HG02571 (cell line): Measurements from ENCODE around the gene ZNF518A.

Experiments
- ATAC-seq: cut with Tn5 transposase; IDR thresholded peaks from one replicate; pipeline ENCODE4 v1.9.1; 2021; ENCODE audit warnings: mild to moderate bottlenecking, moderate library complexity; ENCODE audit not compliant: unreplicated experiment

The ZNF518A gene, protein sequence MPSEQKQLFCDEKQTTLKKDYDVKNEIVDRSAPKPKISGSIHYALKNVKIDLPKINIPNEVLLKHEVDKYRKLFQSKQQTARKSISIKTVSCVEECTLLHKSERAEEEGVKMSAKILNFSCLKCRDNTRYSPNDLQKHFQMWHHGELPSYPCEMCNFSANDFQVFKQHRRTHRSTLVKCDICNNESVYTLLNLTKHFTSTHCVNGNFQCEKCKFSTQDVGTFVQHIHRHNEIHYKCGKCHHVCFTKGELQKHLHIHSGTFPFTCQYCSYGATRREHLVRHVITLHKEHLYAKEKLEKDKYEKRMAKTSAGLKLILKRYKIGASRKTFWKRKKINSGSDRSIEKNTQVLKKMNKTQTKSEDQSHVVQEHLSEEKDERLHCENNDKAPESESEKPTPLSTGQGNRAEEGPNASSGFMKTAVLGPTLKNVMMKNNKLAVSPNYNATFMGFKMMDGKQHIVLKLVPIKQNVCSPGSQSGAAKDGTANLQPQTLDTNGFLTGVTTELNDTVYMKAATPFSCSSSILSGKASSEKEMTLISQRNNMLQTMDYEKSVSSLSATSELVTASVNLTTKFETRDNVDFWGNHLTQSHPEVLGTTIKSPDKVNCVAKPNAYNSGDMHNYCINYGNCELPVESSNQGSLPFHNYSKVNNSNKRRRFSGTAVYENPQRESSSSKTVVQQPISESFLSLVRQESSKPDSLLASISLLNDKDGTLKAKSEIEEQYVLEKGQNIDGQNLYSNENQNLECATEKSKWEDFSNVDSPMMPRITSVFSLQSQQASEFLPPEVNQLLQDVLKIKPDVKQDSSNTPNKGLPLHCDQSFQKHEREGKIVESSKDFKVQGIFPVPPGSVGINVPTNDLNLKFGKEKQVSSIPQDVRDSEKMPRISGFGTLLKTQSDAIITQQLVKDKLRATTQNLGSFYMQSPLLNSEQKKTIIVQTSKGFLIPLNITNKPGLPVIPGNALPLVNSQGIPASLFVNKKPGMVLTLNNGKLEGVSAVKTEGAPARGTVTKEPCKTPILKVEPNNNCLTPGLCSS (N-terminal part only)

DNA sequence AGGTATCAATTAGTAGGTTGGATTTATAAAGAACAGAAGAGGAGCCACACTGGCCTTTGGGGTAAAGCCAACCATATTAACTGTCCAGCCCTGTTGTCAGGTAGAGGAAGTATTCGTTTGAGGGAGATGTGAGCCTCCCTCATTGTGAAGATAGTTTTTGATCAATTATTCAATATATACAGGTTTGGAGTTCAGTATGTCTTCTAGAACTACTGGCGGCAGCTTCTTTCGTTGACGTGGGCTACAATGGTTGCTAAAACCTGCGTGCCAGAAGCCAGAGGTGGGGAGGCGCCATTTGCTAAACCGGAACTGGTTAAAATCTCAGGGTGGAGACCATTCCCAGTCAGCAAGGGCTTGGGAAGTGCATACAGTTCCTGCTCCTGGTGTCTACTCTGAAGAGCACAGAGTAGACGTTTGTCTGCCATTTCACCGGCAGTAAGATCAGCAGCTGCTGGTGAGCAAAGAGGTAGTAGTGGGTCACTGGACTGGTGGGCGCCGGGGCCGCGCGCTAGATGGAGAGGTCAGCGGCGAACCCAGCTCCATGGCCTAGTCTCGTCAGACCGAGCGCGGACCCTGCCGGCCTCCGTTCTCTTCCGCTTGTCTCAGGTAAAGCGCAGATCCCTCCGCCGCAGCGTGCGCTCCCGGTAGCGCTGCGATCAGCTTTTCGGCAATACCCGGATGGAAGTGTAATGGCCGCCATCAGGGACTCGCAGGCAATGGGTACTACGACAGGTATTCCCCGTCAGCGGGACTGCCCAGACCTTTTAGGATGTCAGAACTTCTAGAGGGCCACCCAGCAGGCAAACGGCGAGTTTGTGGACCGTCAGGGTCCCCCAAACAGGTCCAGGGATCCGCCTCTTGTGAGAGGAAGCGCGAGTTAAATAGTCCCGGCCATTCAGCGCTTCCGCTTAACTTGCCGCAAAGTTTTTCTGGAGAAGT, at the start of gene ZNF518A:
ZNF518A (plus strand) TSS at position 911 of the 939 bp plus-strand sequence. CDS start 26,026 bp downstream, outside the sequence.
- ATAC-seq = peak; percentile 75

DNA sequence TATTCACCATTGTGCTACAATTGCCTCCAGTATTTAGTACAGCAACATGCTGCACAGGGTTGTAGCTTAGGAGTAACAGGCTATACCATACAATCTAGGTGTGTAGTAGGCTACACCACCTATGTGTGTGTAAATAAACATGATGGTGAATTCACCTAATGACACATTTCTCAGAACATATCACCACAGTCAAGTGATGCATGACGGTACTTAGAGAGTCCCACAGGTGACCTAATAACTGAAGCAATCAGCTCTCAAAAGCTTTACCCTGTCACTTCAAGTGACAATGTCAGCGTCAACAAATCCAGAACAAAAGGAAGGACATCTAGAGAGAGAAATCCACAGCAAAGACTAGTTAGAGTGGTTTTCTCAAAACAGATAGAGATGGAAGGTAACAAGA, 47.9 kb upstream of the ZNF518A start:
- no peak for ATAC-seq

DNA sequence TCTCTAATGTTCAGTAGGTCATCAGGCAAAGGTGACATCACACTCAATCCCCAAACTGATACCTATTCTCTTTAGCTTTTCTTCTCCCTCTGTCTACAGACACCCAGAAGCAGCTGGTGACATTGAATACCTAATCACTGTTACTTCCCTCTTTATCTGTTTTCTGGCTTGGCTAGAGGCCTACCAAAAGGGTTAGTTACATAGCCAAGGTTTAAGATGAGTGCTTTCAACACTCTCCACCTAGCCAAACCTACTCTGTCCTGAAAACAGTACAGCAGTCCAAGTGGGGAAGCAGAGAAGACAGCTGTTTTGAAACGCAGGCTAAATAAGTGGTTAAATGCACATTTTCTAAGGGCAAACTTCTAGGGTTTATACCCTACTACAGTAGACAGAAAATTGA, 47.3 kb upstream of the ZNF518A start:
- no peak for ATAC-seq

DNA sequence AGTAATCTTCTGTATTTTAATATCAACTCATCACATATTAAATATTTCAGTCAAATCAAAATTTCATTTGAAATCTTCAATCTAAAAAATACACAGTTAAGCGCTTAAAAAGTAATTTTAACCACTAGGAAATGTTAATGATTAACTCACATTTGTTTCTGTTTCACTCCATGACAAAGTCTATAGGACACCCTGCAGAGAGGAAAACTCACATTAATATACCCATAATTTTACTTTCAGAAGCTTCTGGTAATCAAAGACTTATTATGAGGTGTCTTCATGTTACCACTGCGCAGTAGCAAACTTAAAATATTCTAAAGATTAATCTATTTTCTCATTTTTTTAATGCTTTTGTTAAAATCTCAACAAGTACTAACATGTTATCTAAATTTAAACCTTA, 41.0 kb upstream of the ZNF518A start:
- no peak for ATAC-seq

DNA sequence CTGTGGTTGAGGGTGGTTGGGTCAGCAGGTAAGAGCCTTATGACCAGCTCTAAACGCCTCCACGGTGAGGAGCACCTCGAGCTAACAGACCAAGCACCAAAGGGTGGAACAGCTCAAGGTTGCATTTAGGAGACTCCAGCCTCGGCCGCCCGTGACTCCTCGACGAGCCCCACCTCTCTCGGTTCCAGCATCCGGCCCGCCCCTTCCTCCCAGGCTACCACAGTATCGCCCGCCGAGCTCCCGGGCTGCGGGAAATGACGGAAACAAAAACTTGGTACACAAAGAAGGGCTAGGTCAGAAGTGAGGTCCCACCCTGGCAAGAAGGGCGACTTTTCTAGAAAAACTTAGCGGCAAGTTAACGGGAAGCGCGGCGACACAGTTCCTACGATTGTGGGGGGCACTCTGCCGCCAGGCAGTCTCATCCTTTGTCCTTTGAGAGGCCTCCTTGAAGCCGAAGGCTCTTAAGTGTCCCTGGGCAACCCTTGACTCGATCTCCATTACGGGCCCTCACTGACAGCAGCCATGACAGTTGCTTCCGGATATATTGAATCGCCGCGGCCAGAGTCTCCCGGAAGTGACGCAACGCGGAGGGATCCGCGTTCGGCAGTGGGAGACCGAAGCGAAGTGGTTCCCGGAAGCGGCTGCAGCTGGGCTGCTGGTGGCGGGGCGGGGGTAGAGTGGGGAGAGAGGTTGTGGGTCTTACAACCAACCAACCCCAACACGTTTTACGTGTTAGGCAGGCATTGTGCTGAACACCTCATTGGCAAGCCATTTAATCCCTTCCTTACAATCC, 40.2 kb upstream of the ZNF518A start:
- ATAC-seq = peak; percentile 90

DNA sequence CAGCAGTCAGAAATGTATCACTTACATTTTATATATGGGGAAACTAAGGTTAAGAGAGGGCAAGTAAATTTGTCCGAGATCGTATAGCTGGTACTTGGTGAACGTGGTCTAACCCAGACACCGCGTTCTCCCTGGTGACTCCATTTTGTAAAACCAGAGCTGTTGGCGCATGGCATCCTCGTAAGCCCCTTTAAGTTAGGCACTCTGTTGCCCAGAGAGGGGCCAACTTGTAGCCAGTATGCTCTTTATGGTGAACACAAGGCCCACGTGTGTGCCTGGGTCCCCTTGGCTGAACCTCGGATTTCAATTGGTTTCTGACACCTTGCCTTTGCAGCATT, 39.7 kb upstream of the ZNF518A start:
- no peak for ATAC-seq

DNA sequence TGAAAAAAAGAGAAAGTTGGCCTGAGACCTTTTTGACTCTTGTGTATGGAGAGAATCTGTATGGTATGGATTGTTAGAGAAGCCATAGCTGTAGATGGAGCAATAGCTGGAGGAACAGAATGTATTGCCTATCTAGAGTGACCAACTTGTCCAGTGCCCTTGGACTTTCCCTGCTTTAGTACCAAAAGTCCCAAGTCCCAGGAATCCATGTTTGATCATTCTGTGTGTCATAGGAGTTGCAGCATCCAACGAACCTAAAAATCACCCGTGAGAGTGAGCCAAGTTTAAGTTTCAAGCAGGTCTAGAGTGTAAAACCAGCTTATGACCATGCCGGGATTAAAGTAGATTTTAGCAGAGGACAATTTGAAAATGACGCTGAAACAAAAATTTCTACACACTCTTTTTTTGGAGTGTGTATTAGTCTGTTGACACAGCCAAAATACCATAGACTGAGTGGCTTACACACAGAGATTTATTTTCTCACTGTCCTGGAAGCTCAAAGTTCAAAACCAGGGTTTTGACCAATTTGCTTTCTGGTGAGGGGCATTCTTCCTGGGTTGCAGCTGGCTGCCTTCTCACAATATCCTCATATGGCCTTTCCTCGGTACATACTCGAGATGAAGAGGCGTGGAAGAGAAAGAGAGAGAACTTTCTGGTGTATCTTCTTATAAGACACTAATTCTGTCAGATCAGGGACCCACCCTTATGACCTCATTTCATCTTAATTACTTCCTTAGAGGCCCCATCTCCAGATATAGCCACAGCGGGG, 36.9 kb upstream of the ZNF518A start:
- no peak for ATAC-seq

DNA sequence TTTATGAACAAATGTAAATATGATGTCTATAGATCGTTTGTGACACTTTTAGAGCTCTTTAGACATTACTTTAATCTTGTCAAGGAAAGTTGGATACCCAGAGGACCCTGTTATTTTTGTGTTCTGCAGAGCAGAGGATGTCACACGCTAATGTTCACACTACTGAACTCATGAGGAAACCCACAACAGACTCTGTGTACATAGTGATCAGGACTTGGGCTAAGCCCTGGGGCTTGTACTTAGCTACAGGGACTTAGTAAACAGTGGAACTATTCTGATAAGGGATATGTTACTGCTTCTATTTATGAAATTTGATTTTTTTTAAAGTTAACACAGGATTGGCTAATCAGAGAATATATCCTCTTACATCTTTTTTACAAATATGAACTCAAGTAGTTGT, 36.1 kb upstream of the ZNF518A start:
- ATAC-seq = no peak

DNA sequence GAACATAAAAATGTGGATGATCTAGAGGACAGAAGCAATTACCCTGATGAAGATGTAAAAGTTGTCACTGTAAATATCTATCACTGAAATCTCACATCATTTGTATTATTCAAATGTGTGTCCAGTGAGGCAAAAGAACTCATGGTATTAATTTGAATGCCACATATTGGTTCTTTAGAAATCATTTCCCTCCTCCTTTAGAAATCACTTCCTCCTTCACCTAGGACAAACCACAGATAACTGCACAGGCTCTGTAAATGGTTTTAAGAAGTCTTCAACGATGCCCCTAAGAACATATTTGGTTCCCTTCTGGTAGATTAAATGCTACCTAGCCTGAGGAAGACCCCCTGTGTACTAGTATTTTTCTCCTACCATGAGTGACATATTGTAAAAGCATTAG, 33.1 kb upstream of the ZNF518A start:
- no peak for ATAC-seq

DNA sequence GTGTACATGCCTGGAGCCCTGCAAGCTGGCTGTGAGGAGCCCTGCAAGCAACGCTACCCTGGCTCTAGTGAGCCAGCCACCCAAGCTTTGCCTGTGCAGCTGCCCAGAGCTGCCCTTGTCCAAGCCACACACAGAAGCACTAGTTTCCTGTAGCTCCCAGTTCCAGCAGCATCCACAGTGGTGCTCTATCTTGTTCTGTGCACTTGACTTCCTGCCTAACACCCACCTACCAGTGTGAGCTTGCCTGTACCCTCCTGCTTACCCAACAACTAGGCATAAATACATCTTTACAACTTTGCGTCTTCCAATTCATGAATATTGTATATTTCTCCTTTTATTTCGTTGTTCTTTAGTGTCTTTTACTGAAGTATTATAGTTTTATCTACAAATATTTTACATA, 32.2 kb upstream of the ZNF518A start:
- ATAC-seq = no peak

DNA sequence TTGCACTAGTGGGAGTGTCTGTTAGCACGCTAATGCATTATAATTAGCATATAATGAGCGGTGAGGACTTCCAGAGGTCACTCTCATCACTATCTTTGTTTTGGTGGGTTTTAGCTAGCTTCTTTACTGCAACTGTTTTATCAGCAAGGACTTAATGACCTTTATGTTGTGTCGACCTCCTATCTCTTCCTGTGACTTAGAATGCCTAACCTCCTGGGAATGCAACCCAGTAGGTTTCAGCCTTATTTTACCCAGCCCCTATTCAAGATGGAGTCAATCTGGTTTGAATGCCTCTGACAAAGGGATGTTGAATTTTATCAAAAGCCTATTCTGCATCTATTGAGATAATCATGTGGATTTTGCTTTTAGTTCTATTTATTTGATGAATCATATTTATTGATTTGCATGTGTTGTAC, 22.5 kb upstream of the ZNF518A start:
- no peak for ATAC-seq

DNA sequence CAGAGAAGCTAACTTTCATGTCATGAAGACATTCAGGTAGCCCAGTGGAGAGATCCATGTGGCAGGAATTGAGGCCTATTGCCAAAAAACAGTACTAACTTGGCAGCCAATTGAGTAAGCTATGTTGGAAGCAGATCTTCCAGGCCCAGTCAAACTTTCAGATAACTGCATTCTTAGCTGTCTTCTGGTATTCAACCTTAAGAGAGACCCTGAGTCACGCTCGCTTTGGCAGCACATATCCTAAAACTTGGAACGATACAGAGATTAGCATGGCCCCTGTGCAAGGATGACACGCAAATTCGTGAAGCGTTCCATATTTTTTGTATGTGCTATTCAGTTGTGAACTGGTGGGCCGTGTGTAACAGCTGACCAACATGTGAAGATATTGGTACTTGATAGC, 17.6 kb upstream of the ZNF518A start:
- no peak for ATAC-seq

DNA sequence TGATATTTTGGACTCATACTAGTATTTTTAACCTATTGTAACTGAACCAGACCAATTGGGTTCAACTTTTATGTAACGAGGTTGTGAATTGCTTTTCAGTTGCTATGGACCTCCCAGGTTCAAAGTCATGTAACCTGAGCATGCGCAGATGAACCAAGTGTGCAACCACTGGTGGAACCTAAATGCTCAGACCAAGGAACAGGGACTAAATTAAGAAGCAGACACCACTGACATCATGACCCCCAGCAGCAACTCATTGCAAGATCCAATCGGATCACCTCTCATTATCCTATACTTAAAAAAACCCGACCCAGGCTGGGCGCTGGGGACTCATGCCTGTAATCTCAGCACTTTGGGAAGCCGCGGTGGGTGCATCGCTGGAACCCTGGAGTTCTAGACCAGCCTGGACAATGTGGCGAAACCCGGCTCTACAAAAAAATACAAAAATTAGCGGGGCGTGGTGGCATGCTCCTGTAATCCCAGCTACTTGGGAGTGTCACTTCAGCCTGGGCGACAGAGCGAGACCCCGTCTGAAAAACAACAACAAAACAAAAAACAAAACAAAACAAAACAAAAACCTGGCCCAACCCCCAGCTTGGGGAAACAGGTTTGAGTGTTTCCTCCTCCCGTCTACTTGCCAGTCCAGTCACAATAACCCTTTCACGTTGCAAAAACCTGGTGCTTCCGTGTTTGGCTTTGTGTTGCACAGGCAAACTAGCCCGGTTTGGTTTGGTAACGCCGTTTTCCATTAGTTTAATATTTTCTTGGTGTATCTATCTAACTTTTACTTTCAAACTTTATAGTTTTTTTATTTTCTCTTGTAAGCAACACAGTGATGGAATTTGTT, 11.3 kb upstream of the ZNF518A start:
- ATAC-seq = no peak

DNA sequence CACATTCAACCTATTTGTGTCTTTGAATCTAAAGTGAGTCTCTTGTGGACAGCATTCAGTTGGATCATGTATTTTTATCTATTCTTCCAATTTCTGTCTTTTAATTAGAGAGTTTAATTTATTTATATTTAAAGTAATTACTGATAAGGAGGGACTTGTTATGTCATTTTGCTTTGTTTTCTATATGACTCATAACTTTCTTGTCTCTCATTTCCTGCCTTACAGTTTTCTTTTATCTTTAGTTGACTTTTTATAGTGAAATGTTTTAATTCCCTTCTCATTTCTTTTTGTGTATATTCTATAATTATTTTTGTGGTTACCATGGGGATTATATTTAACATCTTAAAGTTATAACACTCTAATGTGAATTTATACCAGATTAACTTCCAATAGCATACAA, 7.3 kb upstream of the ZNF518A start:
- ATAC-seq = no peak

DNA sequence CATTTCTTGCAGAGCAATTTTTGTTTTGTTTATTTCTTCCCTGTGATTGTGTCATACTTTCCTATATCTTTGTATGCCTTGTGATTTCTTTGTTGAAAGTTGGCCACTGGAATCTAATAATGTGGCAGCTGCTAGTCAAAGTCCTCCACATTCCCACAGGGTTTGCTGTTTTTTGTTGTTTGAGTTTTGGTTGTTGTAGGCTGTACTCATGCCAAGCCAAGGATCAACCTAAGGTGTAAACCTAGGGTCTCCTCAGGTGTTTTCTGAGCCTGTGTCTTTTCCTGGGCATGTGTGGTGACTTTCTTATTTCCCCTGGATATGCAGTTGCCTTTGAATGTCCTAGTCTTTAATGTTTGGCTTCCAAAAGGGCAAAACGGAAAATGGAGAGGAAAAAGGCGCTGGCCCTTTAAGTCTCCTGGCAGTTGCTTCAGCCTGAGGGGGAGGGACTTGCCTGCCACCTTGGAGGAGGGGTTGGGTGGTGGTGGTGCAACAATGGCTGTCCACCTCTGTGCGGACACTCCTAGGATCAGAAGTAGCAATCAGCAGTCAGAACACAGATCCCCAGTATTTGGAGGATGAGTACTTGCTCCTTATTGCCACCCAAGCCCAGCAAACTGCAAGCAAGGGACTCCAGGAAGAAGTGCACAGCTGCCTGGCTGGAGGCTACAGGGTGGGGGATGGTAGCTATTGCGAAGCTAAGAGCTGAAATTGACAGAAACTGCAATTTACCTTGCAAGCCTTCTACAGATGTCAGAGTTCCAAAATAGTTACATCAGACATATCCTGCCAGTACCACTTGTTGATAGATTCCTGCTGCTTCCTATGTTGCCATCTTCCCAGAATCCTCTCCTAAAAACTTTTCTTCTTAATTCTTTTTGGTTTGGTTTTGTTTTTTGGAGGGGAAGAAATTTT, 5.6 kb upstream of the ZNF518A start:
- no peak for ATAC-seq

DNA sequence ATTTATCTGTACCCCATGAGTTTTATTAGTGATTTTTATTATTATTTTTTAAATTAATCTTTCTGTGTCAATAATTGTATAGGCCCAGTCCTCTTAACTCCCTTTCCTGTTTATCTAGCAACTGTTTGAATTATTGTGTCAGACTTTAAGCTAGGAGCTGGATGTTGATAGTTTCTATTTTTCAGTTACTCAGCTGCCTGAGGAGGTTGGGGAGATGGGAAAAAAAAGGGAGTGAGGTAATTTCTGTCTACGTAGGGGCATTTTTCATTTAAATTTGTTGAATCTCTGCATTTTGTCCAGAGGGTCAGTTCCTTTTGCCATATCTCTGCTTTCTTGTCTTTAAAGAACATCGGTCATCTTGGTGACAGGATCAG, 5.0 kb upstream of the ZNF518A start:
- no peak for ATAC-seq

DNA sequence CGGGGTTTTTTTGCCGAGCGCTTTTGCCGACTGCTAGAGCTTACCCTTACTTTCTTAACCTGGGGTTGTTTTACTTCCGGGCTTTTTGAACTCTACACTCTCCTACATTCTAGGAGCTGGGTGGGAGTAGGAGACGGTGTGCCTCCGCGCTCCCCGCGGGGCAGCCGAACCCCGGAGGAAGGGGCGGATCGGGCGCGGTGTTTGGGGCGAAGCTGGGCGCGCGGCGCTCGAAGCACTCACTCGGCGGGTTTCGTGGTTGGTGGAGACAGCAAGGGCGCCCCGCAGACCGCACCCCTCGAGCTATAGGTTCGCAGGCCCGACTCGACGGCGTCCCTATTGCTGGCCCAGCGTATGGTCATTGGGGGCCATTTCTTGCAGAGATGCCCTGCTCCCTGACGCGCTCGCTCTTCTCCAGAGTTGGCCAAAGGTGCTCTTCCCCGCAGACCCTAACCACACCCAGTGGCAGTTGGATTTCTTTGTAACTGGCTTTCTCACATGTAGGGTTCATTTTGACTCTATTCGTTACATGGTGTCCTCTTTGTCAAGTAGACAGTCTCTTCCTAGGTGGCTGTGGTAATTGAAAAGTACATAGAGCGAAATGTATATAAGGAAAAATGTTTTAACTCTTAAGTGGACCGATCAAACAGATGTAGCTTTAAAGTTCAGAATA, 364 bp downstream of the ZNF518A start:
- ATAC-seq = peak; percentile 67
